Astrocyte (in vitro differentiated cells and primary cell): ENCODE measurements around the gene FBP2. TPM values are rescaled to one million over a fixed set of nuclear protein-coding genes. Genes with fewer than 3 reads are reported as not detected.

ENCODE experiments used
- DNase-seq: peaks from one replicate; pipeline ENCODE4 v3.0.0-alpha.2; 2010; ENCODE audit warnings: low read depth
- FAIRE-seq: peaks from 2 replicates; lab custom pipeline; 2011; peaks lifted over from hg19 to GRCh38; lab: Jason Lieb, UNC
- H2AFZ ChIP-seq: 2 replicates; pipeline ENCODE4 v1.6.0; 2012; ENCODE audit warnings: low read depth, low read length, inconsistent platforms
- H3K27ac ChIP-seq: 2 replicates; pipeline ENCODE4 v1.5.1; 2011; ENCODE audit warnings: low read depth, low read length, inconsistent platforms
- H3K27me3 ChIP-seq: 2 replicates; pipeline ENCODE4 v1.6.0; 2011; ENCODE audit warnings: low read length, inconsistent platforms; ENCODE audit not compliant: insufficient read depth
- H3K36me3 ChIP-seq: 2 replicates; pipeline ENCODE4 v1.5.1; 2011; ENCODE audit warnings: low read length, inconsistent platforms; ENCODE audit not compliant: insufficient read depth
- H3K4me1 ChIP-seq: 2 replicates; pipeline ENCODE4 v1.5.1; 2011; ENCODE audit warnings: low read length, inconsistent platforms; ENCODE audit not compliant: insufficient read depth
- H3K4me2 ChIP-seq: 2 replicates; pipeline ENCODE4 v1.6.0; 2012; ENCODE audit warnings: low read length, inconsistent platforms
- H3K4me3 ChIP-seq: 2 replicates; pipeline ENCODE4 v1.5.1; 2011; ENCODE audit warnings: low read depth, mild to moderate bottlenecking, low read length, inconsistent platforms; ENCODE audit not compliant: insufficient read depth
- H3K79me2 ChIP-seq: 2 replicates; pipeline ENCODE4 v1.6.0; 2012; ENCODE audit warnings: mild to moderate bottlenecking, low read length, inconsistent platforms; ENCODE audit not compliant: insufficient read depth
- H3K9ac ChIP-seq: 2 replicates; pipeline ENCODE4 v1.6.0; 2012; ENCODE audit warnings: mild to moderate bottlenecking, low read length, inconsistent platforms
- H3K9me3 ChIP-seq: 2 replicates; pipeline ENCODE4 v1.5.1; 2012; ENCODE audit warnings: low read depth, mild to moderate bottlenecking, low read length, inconsistent platforms; ENCODE audit not compliant: insufficient read depth
- H4K20me1 ChIP-seq: 2 replicates; pipeline ENCODE4 v1.6.0; 2012; ENCODE audit warnings: low read length, inconsistent platforms; ENCODE audit not compliant: insufficient read depth
- H3K27ac Mint-ChIP-seq: one replicate; pipeline ENCODE4 v1.8.0; 2021; ENCODE audit warnings: mild to moderate bottlenecking, mixed read lengths; ENCODE audit not compliant: unreplicated experiment
- H3K27me3 Mint-ChIP-seq: one replicate; pipeline ENCODE4 v1.8.0; 2021; ENCODE audit warnings: low read depth, mixed read lengths; ENCODE audit not compliant: unreplicated experiment
- H3K36me3 Mint-ChIP-seq: one replicate; pipeline ENCODE4 v1.8.0; 2021; ENCODE audit warnings: low read depth, mixed read lengths; ENCODE audit not compliant: unreplicated experiment
- H3K4me1 Mint-ChIP-seq: one replicate; pipeline ENCODE4 v1.8.0; 2021; ENCODE audit warnings: low read depth, mixed read lengths; ENCODE audit not compliant: unreplicated experiment
- H3K4me3 Mint-ChIP-seq: one replicate; pipeline ENCODE4 v1.8.0; 2021; ENCODE audit warnings: mild to moderate bottlenecking, moderate library complexity, mixed read lengths; ENCODE audit not compliant: unreplicated experiment
- H3K9me3 Mint-ChIP-seq: one replicate; pipeline ENCODE4 v1.8.0; 2021; ENCODE audit warnings: mild to moderate bottlenecking, mixed read lengths; ENCODE audit not compliant: unreplicated experiment
- EZH2 ChIP-seq: IDR thresholded peaks from 2 replicates; pipeline ENCODE4 v1.6.1; 2012; ENCODE audit warnings: mild to moderate bottlenecking, low read length, inconsistent platforms; ENCODE audit not compliant: insufficient read depth
- total RNA-seq: library from RNA; stranded (reverse); gene quantifications from 2 replicates; pipeline ENCODE4 v1.2.1, GENCODE V29; 2021
- TF ChIP-seq, protein P1 (sequence below): IDR thresholded peaks from 2 replicates; pipeline ENCODE4 v1.5.1; 2011; ENCODE audit warnings: low read depth, mild to moderate bottlenecking, inconsistent platforms, low read length, moderate library complexity; ENCODE audit not compliant: insufficient read depth

The FBP2 gene
- total RNA-seq, 1 donor from 2014 or later = not detected

DNA sequence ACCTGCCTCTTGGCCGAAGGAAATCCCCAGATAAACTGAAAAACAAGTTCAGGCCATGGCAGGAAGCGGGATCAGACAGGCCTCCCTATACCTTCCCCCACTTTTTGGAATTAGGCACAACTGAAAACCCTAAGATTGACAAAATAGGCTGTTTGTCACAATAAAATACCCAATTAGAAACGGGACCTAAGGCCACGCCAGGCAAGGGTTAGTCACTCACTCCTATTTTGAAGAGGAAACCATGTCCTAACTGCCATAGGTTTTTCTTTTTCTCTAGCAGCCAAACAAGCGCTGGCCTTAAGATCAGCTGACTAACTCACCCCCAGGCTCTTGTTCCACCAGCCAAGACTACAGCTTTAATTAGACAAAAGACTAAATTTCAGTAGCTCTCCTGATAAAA, 11.9 kb downstream of the FBP2 start:
- no peaks in the 10 kb centered on the region for H4K20me1 ChIP-seq
- H3K36me3 ChIP-seq = no peaks in the 10 kb centered on the region
- no peak overlapping the region for H3K4me3 ChIP-seq
- Mint-ChIP-seq H3K36me3 (no peaks in the 10 kb centered on the region), H3K9me3 (no peaks in the 10 kb centered on the region), H3K4me3 (no peak overlapping the region), H3K27me3 (peaks cover 6% of the 10 kb centered on the region), H3K4me1 (peaks cover 5% of the 10 kb centered on the region), H3K27ac (no peak overlapping the region)
- DNase-seq (no peak), FAIRE-seq (no peak)
- H3K27ac ChIP-seq = no peak overlapping the region
- H3K4me1 ChIP-seq = no peaks in the 10 kb centered on the region
- H3K9ac ChIP-seq = no peak overlapping the region
- H3K27me3 ChIP-seq = no peaks in the 10 kb centered on the region
- H3K79me2 ChIP-seq = no peaks in the 10 kb centered on the region
- H3K9me3 ChIP-seq = no peaks in the 10 kb centered on the region
- TF ChIP-seq, protein P1, sequence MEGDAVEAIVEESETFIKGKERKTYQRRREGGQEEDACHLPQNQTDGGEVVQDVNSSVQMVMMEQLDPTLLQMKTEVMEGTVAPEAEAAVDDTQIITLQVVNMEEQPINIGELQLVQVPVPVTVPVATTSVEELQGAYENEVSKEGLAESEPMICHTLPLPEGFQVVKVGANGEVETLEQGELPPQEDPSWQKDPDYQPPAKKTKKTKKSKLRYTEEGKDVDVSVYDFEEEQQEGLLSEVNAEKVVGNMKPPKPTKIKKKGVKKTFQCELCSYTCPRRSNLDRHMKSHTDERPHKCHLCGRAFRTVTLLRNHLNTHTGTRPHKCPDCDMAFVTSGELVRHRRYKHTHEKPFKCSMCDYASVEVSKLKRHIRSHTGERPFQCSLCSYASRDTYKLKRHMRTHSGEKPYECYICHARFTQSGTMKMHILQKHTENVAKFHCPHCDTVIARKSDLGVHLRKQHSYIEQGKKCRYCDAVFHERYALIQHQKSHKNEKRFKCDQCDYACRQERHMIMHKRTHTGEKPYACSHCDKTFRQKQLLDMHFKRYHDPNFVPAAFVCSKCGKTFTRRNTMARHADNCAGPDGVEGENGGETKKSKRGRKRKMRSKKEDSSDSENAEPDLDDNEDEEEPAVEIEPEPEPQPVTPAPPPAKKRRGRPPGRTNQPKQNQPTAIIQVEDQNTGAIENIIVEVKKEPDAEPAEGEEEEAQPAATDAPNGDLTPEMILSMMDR = no peak
- TF ChIP-seq EZH2 = no peak
- no peak overlapping the region for H2AFZ ChIP-seq
- H3K4me2 ChIP-seq = no peak overlapping the region

DNA sequence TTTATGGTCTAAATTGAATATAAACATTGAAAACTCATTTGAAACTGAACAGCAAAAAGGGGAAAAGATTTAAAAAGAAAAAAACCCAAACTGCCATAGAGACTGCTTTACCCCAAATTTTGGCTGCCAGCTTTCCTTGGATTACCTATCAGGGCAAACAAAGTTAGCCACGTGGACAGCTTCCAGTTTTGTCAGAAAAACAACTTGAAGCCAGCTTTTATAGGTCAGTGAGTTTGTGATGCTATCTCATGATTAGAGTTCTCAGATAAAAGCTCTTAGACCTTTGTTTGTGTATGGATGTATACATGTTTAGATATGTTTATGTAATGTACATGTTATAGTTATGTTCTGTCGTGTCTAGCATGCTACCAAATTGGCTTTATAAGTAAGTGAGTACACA, 16.1 kb downstream of the FBP2 start:
- Histone ChIP-seq H3K27me3 (peaks cover 2% of the 10 kb centered on the region), H3K4me2 (no peak overlapping the region), H3K27ac (no peak overlapping the region), H3K4me3 (no peak overlapping the region), H3K9me3 (no peaks in the 10 kb centered on the region), H3K79me2 (no peaks in the 10 kb centered on the region), H3K36me3 (no peaks in the 10 kb centered on the region), H3K9ac (no peak overlapping the region), H4K20me1 (no peaks in the 10 kb centered on the region), H3K4me1 (no peaks in the 10 kb centered on the region), H2AFZ (no peak overlapping the region)
- no peak for DNase-seq
- H3K4me1 Mint-ChIP-seq = peaks cover 5% of the 10 kb centered on the region
- H3K36me3 Mint-ChIP-seq = no peaks in the 10 kb centered on the region
- no peak for FAIRE-seq
- no peak for TF ChIP-seq EZH2
- TF ChIP-seq, protein P1 = no peak
- H3K27ac Mint-ChIP-seq = no peak overlapping the region
- H3K9me3 Mint-ChIP-seq = no peaks in the 10 kb centered on the region
- H3K27me3 Mint-ChIP-seq = no peaks in the 10 kb centered on the region
- no peak overlapping the region for H3K4me3 Mint-ChIP-seq

DNA sequence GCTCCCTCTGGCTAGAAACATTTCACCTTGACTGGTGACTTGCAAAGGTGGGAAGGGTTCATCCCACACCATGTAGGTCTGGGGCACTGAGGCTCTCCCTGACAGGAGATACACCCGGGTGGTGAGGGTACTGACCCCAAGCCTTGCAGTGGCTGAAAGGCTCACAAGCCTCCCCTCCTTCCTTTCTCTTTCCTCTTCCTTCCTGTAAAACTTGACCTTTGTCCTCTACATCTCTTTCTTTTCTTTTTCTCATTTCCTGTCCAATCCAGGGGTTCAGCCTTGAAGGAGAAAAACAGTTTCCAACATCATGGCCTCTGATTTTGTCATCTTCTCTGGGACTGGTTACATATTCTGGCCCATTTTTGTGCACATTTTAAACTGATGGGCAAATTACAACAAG, 16.6 kb downstream of the FBP2 start:
- Histone ChIP-seq H3K4me3 (no peak overlapping the region), H3K4me1 (no peaks in the 10 kb centered on the region), H3K79me2 (no peaks in the 10 kb centered on the region), H3K27me3 (peaks cover 2% of the 10 kb centered on the region), H3K9ac (no peak overlapping the region), H3K9me3 (no peaks in the 10 kb centered on the region), H3K4me2 (no peak overlapping the region), H3K27ac (no peak overlapping the region), H3K36me3 (no peaks in the 10 kb centered on the region), H2AFZ (no peak overlapping the region), H4K20me1 (no peaks in the 10 kb centered on the region)
- FAIRE-seq = no peak
- Mint-ChIP-seq H3K27ac (no peak overlapping the region), H3K4me3 (no peak overlapping the region), H3K27me3 (peaks cover 5% of the 10 kb centered on the region), H3K9me3 (no peaks in the 10 kb centered on the region), H3K36me3 (no peaks in the 10 kb centered on the region), H3K4me1 (peaks cover 5% of the 10 kb centered on the region)
- DNase-seq = no peak
- TF ChIP-seq, protein P1 = no peak
- TF ChIP-seq EZH2 = no peak
